GM19372 (cell line): ENCODE data around the gene ASTL.
"Not testable (repeated sequence)": the region's sequence is repeated elsewhere in the genome, so short reads cannot be mapped to it uniquely, and the experiment has no call there.

Experiments used
- ATAC-seq: cut with Tn5 transposase; IDR thresholded peaks from one replicate; pipeline ENCODE4 v1.9.1; 2021; ENCODE audit warnings: mild to moderate bottlenecking, low read depth, moderate library complexity; ENCODE audit not compliant: unreplicated experiment

ASTL gene

DNA sequence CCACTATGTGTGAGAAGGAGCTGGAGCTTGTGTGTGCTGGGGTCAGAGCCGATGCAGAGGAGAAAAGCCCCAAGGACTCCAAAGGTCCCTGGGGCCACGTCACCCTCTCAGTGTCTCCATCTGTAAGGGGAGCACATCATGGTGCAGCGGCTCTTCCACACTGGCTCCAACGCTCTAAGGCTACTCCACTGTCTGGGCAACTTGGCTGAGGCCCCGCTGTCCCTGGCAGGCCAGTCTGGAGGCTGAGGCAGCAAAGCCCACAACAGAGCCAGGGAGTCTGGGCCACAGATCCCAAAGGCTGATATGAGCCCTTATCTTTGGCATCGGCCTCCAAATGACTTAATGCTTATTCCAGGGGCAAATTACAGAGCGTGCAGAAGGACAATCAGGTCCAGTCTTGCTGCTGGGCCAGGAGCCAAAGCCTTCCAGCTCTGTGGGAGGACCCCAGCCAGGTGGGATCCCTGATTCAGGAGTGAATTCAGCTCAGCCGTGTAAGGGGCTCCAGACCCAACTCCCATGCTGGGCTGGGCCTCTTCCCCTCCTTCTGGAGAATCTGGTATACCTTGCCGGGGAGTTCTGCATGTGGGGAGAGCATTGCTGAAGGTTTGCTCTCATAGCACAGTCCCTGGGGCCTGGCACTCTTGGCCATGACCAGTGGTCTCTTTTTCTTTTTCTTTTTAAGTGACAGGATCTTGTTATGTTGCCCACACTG lies 8.7 kb upstream of the ASTL start:
- ATAC-seq = no peak

DNA sequence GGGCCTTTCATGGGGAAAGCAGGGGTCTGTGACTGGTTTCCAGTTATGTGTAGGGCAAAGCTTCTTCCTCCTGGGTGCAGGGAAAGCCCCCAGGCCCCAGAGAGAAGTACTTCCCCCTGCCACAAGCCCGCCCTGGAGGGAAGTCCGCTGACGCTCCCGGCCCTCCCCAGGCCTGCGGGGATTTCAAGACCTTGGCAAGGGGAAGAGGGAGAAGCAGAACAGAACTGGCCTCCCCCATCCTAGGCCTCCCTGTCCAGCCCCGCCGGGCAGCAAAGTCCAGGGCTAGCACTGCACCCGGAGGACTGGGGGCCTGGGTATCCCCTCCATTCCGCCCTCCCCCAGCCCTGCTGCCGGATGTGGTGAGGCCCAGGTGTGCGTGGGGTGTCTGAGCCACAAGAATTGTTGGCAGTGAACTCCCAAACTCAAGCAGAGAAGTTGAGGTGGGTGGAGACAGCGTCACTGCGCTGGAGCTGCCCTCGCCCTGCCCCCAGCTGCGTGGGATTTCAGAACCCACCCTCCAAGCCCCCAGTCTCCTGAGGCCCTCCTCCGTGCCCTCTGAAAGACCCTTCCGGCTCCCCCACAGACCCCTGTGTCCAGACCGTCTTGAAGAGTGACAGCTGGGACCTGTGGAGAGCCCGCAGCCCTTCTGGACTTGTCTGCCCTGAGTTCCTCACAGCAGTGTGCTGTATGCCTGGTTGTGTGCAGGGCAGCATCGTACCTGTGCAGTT lies 8.0 kb upstream of the ASTL start:
- peak; percentile 35 for ATAC-seq

DNA sequence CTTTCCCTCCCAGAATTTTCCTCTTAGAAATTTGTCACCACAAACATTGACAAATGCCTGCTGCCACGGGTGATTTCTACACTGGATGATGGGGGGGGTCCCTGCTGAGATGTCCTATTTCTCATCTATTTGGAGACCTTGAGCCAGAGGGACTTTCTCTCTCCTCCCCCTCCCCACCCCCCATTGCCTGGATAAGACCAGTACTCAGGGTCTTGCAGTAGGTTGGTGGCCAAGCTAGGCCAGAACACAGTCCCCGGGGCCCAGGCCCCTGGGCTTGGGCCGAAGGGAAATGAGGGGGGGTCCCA lies 7.5 kb upstream of the ASTL start:
- no peak for ATAC-seq

DNA sequence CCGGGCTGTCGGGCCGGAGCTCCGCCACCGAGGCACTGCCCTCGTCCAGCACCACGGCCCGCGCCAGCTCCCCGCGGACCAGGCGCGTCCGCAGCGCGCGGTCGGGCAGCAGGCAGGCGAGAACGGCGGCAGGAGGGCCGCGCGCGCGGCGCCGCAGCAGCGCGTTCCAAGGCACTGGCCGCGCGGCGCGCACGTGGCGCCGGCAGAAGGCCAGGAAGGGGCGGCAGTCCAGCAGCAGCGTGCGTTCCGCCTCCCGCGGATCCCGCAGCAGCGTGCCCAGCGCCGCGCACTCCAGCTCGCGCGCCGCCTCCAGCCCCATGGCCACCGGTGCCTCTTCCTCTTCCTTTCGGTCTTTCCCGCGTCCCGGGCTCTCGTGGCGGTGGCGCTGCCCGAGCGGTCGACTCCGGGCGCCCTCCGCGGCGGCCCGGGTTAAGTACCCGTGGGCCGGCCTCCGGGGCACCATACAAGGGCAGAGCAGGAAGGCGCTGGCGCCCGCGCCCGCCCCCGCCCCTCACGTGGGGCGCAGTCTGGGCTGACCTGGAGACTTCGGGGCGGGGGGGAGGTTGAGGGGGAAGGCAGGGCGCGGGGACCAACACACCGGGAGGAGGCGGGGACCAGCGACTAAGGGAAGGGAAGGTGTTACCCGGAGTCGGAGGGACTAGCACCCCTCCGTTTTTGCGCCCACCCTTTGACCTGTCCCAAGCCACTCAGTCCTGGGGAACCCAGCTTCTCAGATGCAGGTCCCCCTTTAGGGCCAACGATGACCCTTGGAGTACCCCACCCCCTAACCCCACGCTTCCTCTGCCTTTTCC lies 6.9 kb upstream of the ASTL start, which contains the start of gene DUSP2:
DUSP2 (minus strand) TSS at position 405 of the 812 bp plus-strand sequence; CDS start at position 319, 86 bp downstream.
- ATAC-seq = peak; percentile 51

DNA sequence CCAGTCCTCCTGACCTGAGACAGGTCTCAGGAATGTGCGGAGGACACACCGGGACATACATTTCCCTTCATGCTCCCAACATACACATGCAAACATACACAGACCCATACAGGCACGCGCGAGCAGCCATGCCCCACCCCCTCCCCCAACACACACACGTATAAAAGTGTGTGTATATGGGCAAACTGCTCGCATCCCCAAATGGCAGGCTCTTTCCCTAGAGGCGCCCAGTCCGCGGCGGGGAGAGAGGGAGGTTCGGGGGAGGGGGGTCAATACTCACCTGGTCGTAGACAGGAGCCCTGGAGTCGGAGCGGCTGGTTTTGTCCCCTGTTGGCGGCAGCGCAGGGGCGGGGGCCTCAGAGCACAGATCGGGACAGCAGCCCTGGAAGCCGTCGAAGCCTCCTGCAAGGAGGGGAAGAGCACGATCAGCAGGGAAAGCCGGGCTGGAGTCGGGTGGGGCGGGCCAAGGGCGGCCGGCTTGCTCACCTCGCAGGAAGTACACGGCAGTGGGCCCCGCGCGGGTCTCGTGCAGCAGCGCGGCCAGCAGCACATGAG lies 6.3 kb upstream of the ASTL start:
- ATAC-seq = no peak

DNA sequence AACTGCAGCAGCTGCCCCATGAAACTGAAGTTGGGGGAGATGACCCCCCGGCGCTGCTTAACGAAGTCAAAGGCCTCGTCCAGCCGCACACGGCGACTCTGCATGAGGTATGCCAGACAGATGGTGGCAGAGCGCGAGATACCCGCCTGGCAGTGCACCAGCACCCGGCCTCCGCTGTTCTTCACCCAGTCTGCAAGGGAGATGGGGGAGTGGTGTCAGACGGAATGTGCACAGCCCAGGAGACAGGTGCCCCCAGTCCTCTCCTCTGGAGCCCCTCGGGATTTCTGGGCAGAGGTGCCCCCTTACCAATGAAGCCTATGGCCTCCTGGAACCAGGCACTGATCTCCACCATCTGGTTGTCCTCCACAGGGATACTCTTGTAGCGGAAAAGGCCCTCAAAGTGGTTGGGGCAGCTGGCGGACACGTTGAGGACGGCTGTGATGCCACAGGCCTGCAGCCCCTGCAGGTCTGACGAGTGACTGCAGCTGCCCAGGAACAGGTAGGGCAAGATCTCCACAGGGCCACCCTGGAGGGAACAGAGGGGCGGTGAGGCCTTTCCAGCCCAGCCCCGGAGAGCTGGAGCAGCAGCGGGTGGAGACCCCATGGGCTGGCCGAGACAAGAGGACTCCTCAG lies 5.7 kb upstream of the ASTL start:
- ATAC-seq = no peak

DNA sequence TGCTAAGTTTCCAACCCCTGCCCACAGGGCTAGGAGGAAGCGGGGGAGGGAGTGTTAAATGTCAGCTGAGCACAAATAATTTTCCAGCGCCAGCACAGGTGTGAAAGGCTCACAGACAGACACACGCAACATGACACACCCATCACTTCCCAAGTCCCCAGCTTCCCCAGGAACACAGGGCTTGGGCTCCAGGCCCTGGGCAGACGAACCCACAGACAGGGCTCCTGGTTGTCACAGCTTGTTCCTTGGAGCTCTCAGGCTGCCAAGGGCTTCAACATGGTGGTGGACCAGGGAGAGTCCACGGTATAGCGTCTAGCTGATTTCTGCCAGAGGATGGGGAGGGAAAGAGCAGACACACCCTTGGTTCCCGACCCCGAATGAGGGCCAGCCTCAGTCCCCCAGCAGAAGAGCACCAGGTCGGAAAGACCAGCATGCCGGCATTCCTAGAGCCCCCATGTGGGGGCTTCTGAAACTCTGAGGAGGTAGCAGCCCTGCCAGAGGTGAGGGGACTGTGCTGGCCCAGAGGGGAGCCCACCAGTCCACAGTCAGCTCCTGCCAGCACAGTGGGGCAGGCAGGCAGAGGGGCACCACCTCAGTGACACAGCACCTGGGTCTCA lies 5.0 kb upstream of the ASTL start:
- ATAC-seq = no peak

DNA sequence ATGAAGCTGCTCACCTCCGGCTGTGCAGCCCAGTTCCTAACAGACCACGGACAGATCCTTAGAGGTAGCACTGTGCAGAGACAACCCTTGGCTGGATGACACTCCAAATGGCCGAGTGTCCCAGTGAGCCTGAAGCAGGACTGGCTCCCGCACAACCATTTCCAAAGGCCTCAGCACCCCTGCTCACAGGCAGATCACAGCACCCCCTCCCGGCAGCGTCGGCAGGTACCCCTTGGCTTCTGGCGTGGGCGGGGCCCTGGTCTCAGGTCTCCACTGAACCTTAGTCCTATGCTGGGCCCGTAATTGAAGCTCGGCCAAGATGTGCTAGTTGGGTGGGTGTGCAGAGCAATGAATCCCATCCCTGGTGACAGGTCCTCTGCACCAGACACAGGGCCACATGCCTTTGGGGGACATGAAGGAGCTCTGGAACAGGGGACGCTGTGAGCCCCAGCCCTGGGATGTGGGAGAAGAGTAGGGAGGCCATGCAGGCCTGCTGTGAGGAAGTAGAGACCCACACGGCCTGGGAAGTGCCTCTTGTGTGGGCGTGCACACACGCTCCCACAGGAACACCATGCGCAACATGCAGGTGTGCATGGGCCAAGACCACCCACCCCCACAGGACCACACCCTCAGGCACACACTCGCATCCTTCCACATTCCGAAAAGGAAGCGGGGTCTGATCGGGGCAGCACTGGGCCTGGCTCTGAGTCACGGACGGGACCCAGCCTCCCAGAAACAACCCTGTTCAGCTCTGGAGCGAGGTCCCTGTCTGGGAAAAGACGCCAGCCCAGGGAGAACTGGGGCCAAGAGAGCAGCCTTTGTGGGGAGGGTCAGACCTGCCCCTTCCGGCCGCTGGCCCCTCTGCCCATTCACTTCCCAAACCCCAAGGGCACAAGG lies 4.2 kb upstream of the ASTL start:
- ATAC-seq = no peak

DNA sequence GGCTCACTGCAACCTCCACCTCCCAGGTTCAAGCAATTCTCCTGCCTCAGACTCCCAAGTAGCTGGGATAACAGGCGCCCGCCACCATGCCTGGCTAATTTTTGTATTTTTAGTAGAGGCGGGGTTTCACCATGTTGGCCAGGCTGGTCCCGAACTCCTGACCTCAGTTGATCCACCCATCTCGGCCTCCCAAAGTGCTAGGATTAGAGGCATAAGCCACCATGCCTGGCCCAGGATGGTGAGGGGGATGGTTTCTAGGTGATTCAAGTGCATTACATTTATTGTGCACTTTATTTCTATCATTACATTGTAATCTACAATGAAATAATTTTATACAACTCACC lies 3.3 kb upstream of the ASTL start:
- ATAC-seq = not testable (repeated sequence)

DNA sequence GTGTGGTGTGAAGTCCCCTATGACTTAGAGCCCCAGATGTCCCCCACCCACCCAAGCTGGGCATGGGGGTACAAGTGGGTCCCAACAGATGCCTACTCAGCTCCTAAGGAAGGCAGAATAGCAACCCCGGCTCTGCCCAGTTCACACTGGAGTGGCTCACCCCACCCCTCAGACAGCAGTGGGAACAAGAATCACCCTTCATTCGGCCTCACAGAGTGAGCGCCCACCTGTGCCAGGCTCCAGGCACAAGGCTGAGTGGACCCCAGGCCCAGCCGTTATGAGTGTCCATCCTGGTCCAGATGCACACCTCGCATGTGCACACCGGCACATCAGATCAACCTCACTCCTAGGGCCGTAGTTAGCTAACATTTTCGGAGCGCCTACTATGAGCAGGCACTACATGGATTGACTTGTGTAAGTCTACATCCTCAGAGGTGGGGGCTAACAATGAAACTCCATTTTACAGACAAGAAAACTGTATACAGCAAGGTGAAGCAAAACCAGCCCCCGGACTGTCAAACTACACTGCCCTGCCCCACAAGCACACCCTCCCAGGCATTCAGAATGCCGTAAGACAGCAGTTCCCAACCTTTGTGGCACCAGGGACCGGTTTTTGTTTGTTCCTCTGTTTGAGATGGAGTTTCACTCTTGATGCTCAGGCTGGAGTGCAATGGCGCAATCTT lies 2.8 kb upstream of the ASTL start:
- no peak for ATAC-seq

DNA sequence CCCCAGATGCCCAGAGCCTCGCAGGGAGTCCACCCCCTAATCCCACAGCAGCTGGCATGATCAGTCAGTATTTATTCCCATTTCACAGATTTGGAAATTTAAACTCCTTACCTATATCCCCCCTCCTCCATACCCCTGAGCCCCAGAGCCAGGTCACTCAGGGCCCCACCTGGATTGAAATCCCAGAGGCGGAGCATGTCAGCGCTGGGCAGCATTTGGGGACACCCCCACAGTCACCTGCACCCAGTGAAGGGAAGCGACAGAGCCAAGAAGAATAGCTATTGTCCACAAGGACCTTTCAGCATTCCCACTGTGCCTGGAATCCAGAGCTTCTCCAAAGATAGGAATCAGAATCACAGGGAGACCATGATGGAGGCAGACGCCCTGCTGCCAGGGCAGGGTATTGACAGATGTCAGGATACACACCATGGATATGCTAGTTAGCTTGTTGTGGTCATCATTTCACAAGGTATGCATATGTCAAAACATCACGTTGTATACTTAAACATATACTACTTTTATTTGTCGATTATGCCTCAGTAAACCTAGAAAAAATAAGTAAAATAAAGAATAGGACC lies 968 bp upstream of the ASTL start:
- ATAC-seq = no peak

DNA sequence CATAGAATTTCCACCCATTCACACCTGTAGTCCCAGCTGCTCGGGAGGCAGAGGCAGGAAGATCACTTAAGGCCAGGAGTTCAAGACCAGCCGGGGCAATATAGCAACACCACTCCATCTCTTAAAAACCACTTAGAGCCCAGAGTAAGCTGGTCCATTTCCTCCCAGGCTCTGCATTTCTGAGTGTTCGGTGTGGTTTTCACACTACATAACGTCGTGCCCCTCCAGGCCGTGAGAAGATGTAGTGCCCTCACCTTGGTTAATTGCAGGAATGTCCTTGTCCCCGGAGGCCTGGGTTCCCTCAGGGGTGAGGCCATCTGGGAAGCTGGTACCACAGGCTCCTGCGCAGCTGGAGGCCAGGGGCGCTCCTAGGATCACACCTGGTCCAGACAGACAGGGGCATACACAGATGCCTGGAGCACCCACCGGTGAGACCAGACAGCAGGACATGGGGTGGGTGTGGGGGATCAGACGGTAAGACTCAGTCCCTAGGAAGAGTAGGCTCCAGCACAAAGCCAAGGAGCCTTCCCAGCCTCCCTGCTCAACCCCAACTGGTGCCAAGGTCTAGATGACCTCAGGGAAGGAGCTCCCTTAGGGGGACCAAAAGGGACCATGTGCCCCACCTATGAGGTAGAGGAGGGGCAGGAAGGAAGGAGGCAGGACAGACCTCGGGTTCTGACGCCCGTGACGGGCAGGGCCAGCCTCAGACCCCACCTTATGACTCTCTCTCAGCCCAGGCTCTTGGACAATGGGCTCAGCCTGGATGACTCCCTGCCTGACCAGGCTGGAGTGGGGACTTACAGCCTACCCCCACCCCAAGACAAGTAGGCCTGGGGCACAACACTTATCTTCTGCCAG lies 752 bp downstream of the ASTL start:
- ATAC-seq = no peak

DNA sequence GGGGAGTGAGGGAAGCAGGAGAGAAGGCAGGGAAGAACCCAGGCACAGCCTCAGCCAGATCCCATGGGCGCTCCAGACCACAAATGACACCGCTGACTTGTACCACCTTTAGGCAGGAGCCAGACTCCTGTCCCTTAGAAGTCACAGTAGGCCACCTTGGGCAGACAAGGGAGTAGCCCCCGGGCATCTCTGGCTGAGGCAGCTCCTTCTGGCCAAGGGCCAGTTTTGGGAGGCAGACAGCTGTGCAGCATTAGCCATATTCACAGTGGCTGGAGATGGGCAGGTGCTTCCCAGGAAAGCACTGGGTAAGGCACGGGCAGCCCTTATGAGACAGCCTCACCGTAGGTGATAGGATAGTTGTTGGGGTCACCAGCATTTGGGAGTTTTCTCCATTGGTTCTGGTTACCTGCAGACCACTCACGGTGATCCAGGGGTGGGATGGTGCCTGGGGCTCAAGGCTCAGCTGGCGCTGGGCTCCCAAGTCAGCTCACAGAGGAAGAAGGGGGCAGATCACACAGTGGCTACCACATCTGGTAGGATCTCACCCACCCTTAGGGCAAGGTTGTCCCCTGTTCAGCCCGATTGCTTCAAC lies 2.1 kb downstream of the ASTL start:
- ATAC-seq = no peak

DNA sequence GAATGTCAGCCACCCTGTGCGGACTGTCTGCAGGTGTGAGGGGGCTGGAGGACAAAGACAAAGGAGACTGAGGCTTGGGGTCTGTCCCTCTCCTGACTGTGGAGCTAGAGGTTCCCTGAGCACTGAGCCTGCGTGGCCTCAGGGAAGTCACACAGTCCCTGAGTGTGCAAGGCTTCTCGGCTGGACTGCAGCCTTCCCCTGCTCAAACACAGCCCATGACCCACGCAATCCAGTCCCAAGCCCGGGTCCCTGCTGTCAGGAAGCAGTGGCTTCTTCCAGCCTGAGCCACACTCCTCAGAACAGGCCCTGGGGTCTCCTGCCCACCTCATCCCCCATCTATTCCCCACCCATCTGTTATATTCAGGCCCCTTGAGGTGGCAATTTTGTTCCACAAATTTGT lies 2.7 kb downstream of the ASTL start:
- no peak for ATAC-seq

DNA sequence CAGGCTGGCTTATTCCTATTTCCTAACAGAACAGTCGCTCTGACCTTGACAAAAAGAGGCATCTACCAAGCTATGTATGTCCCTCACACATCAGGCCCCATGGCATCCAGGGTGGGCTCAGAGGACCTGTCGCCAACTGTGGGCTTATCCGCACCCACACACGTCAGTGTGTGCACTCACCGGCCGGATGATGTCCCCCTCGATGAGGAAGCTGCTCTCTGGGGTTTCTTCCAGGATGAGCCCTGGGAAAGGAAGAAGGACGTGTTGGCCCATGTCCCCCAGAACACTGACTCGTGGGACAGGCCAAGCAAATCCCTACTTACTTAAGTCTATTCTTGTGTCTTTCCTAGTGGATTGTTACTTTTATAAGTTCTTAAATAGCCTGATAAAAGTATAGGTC lies 3.1 kb downstream of the ASTL start:
- ATAC-seq = no peak

DNA sequence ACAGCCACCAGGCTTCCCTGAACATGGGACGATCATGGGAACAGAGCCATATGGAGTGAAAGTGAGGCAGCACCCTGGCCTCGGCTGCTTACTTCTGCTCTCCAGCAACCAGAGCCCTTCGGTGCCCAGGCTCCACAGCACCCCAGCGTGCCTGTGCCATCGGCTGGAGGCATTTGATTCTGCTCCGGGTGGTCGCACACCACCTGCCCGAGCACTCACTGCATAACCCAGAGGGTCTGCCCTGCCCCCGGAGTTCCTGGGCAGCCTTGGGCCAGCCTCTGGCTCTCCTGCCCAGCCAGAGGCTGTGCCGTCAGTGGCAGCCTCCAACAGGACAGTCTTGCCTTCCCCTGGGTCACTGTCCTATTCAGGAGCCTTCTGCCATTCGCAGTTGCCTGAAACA lies 3.9 kb downstream of the ASTL start:
- no peak for ATAC-seq
